HL-60 (cell line): ENCODE results near the gene MICOS13.

Experiments used
- DNase-seq, 2 experiments: peaks; one replicate each; pipeline ENCODE4 v3.0.0-alpha.2; 2010 to 2020; ENCODE audit warnings: low read depth in 1 of 2, low spot score in 1 of 2
- H3K27ac ChIP-seq: fragments of 250-450 bp; sonication (Bioruptor Pico); replicated peaks from 2 replicates; pipeline ENCODE4 v1.5.1; 2020; ENCODE audit warnings: mild to moderate bottlenecking, moderate library complexity
- H3K27me3 ChIP-seq: fragments of 250-450 bp; sonication (Bioruptor Pico); 2 replicates; pipeline ENCODE4 v1.5.1; 2021; ENCODE audit warnings: mild to moderate bottlenecking, moderate library complexity; ENCODE audit not compliant: insufficient read depth, poor library complexity, severe bottlenecking
- H3K4me3 ChIP-seq: replicated peaks from 2 replicates; pipeline ENCODE4 v1.5.1; 2011; ENCODE audit warnings: mild to moderate bottlenecking, control low read depth, low read length; ENCODE audit not compliant: insufficient read depth
- GABPA ChIP-seq: IDR thresholded peaks from 2 replicates; pipeline ENCODE4 v1.6.1; 2012; ENCODE audit warnings: low read depth
- POLR2AphosphoS5 ChIP-seq: IDR thresholded peaks from 2 replicates; pipeline ENCODE4 v1.6.1; 2012; ENCODE audit warnings: low read depth
- SPI1 ChIP-seq: IDR thresholded peaks from 2 replicates; pipeline ENCODE4 v1.6.1; 2012; ENCODE audit warnings: low read depth, mild to moderate bottlenecking, borderline replicate concordance
- TF ChIP-seq, protein P1 (sequence below): IDR thresholded peaks from 2 replicates; pipeline ENCODE4 v1.6.1; 2012; ENCODE audit warnings: low read depth; ENCODE audit not compliant: insufficient replicate concordance
- TF ChIP-seq, protein P2 (sequence below): IDR thresholded peaks from one replicate; pipeline ENCODE4 v1.5.1; 2011; ENCODE audit warnings: low read length, control low read depth, inconsistent platforms; ENCODE audit not compliant: insufficient read depth

MICOS13 gene

DNA sequence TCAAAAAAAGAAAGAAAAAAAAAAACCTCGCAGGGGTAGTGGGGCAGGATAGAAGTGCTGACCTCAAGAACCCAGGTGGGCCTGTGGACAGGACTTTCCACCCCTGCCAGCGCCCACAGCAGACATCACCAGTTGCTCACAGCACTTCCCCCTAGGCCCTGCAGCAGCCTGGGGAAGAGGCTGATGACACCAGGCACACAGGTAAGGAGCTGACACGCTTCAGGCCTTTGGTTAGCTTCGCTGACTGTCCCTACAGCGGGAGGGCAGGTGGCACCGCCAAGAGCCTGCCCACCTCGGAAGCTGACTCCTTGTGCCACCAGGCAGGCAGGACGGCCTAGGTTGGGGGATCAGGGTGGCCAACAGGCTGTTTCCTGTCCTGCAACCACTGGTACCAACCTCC is 30.7 kb upstream of the MICOS13 start:
- no peak for DNase-seq
- Histone ChIP-seq H3K27me3 (no peaks in the 10 kb centered on the region), H3K27ac (no peak overlapping the region), H3K4me3 (no peak overlapping the region)
- no peak for TF ChIP-seq GABPA
- TF ChIP-seq, protein P1, sequence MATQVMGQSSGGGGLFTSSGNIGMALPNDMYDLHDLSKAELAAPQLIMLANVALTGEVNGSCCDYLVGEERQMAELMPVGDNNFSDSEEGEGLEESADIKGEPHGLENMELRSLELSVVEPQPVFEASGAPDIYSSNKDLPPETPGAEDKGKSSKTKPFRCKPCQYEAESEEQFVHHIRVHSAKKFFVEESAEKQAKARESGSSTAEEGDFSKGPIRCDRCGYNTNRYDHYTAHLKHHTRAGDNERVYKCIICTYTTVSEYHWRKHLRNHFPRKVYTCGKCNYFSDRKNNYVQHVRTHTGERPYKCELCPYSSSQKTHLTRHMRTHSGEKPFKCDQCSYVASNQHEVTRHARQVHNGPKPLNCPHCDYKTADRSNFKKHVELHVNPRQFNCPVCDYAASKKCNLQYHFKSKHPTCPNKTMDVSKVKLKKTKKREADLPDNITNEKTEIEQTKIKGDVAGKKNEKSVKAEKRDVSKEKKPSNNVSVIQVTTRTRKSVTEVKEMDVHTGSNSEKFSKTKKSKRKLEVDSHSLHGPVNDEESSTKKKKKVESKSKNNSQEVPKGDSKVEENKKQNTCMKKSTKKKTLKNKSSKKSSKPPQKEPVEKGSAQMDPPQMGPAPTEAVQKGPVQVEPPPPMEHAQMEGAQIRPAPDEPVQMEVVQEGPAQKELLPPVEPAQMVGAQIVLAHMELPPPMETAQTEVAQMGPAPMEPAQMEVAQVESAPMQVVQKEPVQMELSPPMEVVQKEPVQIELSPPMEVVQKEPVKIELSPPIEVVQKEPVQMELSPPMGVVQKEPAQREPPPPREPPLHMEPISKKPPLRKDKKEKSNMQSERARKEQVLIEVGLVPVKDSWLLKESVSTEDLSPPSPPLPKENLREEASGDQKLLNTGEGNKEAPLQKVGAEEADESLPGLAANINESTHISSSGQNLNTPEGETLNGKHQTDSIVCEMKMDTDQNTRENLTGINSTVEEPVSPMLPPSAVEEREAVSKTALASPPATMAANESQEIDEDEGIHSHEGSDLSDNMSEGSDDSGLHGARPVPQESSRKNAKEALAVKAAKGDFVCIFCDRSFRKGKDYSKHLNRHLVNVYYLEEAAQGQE, result no peak
- TF ChIP-seq POLR2AphosphoS5, result no peak
- TF ChIP-seq SPI1, result no peak
- TF ChIP-seq, protein P2, sequence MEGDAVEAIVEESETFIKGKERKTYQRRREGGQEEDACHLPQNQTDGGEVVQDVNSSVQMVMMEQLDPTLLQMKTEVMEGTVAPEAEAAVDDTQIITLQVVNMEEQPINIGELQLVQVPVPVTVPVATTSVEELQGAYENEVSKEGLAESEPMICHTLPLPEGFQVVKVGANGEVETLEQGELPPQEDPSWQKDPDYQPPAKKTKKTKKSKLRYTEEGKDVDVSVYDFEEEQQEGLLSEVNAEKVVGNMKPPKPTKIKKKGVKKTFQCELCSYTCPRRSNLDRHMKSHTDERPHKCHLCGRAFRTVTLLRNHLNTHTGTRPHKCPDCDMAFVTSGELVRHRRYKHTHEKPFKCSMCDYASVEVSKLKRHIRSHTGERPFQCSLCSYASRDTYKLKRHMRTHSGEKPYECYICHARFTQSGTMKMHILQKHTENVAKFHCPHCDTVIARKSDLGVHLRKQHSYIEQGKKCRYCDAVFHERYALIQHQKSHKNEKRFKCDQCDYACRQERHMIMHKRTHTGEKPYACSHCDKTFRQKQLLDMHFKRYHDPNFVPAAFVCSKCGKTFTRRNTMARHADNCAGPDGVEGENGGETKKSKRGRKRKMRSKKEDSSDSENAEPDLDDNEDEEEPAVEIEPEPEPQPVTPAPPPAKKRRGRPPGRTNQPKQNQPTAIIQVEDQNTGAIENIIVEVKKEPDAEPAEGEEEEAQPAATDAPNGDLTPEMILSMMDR, result no peak

DNA sequence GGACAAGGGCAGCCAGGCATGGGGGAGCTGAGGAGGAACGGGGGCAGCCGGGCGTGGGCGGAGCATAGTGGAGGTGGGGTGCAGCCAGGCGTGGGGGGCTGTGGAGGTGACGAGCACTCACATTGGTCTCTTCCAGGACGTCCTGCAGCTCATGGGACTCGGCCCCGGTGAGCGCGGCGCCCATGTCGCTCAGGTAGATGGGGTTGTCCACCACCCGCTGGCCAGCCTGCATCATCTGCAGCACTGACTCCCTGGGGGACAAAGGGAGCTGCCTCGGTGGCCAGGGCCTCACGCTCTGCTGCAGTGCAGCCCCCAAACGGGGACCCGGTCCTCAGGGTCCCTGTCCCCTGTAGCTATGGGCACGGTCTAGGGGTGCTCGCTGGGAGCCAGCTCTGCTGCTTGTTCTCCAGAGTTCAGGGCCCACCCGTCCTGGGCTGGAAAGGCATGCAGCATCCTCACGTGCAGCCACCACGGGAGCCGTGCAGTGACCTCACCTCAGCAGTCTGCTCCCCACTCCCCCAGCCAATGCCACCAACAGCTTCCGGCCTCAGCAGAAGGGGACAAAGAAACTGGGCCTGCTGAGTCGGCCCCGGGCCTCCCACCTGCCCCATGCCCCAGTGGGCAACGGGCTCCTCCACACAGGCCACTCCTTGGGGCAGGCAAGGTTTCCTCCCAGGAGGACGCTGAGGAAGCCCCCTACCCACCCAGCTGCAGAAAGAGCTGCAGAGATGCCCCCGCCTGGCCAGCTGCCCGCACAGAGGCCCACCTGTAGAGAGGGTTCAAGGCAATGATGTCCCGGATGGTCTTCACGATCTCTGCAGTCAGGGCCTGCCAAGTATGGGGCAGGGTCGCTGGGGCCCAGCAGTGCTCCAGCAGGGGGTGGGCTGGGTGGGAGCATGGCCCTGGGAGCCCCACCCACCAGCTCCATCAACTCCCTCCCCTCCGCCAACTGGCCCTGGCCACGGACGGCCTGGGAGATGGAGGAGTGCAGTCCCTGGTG is 27.6 kb upstream of the MICOS13 start:
- TF ChIP-seq SPI1 (no peak), POLR2AphosphoS5 (peak; percentile 48; the same call in 1 of the 2 replicates)
- H3K4me3 ChIP-seq, result no peak overlapping the region
- H3K27me3 ChIP-seq, result no peaks in the 10 kb centered on the region
- DNase-seq, result no peak
- no peak overlapping the region for H3K27ac ChIP-seq

DNA sequence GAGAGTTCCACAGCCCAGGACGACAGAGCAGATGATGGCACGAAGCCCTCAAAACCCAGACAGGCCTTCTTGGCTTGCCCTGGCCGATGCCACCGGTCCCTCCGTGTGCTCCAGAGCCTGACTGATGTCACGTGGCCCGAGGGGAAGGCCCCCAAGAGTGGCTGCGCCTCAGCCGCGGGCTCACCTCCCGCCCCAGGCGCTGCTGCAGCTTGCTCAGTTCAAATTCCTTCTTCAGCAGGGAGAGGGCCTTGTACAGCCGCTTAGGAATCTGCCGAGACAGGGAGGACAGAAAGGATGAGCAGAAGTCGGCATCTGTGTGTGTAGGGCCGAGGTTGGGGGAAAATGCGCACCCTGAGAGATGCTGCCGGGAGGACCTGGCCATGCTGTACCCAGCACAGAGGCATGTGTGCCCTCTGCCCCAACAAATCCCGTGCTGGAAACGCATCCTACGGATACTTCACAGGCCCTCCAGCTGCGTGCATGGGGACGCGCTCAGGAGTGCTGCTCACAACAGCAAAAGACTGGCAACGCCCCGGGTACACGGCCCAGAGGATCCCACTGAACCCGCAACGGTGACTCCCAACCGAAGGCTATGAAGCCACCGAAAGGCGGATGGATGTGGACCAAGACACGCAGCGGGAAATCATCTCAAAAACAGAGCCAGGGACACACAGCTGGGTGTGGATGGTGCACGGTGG is 26.7 kb upstream of the MICOS13 start:
- DNase-seq, result no peak
- H3K27ac ChIP-seq, result no peak overlapping the region
- no peaks in the 10 kb centered on the region for H3K27me3 ChIP-seq
- no peak overlapping the region for H3K4me3 ChIP-seq
- TF ChIP-seq POLR2AphosphoS5 (no peak), SPI1 (no peak), GABPA (no peak)
- TF ChIP-seq, protein P2, result no peak
- TF ChIP-seq, protein P1, result no peak

DNA sequence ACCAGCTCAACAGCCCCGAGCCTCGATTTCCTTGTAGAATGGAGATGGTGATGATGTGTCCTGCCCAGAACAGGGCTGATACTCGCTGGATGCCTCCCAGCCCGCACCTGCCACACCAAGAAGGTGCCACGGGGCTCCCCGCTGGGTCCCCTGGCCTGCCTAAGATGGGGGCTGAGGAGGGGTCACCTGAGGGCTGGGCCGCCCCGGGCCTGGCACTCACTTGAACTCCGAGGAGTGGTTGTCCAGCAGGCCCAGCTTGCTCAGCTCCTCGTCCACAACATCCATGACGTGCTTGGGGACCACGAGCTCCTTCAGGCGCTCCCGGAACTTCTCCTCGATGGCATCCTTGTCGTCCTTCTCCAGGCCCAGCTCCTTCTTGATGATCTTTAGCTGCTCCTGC is 25.2 kb upstream of the MICOS13 start:
- no peak for DNase-seq
- Histone ChIP-seq H3K4me3 (no peak overlapping the region), H3K27ac (no peak overlapping the region), H3K27me3 (no peaks in the 10 kb centered on the region)
- TF ChIP-seq, protein P2, result no peak
- TF ChIP-seq GABPA, result no peak
- TF ChIP-seq, protein P1, result no peak
- no peak for TF ChIP-seq SPI1
- TF ChIP-seq POLR2AphosphoS5, result no peak
